Osteoblast (primary cell): ENCODE results near the gene SLC39A5. TPM values are rescaled to one million over a fixed set of nuclear protein-coding genes. Genes with fewer than 3 reads are reported as not detected.

ENCODE experiments used
- DNase-seq: peaks from one replicate; pipeline ENCODE4 v3.0.0; 2011; ENCODE audit warnings: low spot score, mixed read lengths; ENCODE audit not compliant: insufficient read length; ENCODE audit errors: missing footprints
- H2AFZ ChIP-seq: 2 replicates; pipeline ENCODE4 v1.6.0; 2011; ENCODE audit warnings: mild to moderate bottlenecking, low read length
- H3K27ac ChIP-seq: 2 replicates; pipeline ENCODE4 v1.5.1; 2011; ENCODE audit warnings: mild to moderate bottlenecking, low read depth, low read length, moderate library complexity
- H3K27me3 ChIP-seq: 2 replicates; pipeline ENCODE4 v1.6.0; 2012; ENCODE audit warnings: mild to moderate bottlenecking, control low read depth, inconsistent platforms, low read length, moderate library complexity; ENCODE audit not compliant: insufficient read depth
- H3K36me3 ChIP-seq: 2 replicates; pipeline ENCODE4 v1.5.1; 2011; ENCODE audit warnings: mild to moderate bottlenecking, low read length, control low read depth, moderate library complexity; ENCODE audit not compliant: insufficient read depth
- H3K4me1 ChIP-seq: 2 replicates; pipeline ENCODE4 v1.5.1; 2011; ENCODE audit warnings: mild to moderate bottlenecking, low read length, control low read depth, moderate library complexity; ENCODE audit not compliant: insufficient read depth
- H3K4me2 ChIP-seq: 2 replicates; pipeline ENCODE4 v1.6.0; 2011; ENCODE audit warnings: mild to moderate bottlenecking, low read length; ENCODE audit not compliant: insufficient read depth
- H3K4me3 ChIP-seq: fragments of 200-600 bp; sonication (generic); 3 replicates; pipeline ENCODE4 v1.5.1; 2012; ENCODE audit warnings: mild to moderate bottlenecking, low read length, inconsistent platforms; ENCODE audit not compliant: insufficient read depth
- H3K79me2 ChIP-seq: 2 replicates; pipeline ENCODE4 v1.6.0; 2012; ENCODE audit warnings: mild to moderate bottlenecking, low read length, control low read depth, inconsistent platforms; ENCODE audit not compliant: insufficient read depth
- H3K9me3 ChIP-seq: 2 replicates; pipeline ENCODE4 v1.5.1; 2011; ENCODE audit warnings: low read depth, low read length, control low read depth
- H4K20me1 ChIP-seq: 2 replicates; pipeline ENCODE4 v1.6.0; 2012; ENCODE audit warnings: mild to moderate bottlenecking, low read length, control low read depth; ENCODE audit not compliant: insufficient read depth
- CTCF ChIP-seq: IDR thresholded peaks from 2 replicates; pipeline ENCODE4 v1.5.1; 2011; ENCODE audit warnings: mild to moderate bottlenecking, low read depth, low read length, moderate library complexity; ENCODE audit errors: extremely low read depth
- total RNA-seq: library from RNA; depleted of rRNA; stranded (reverse); fragments of >200 nt; gene quantifications from 2 replicates; pipeline ENCODE4 v1.2.3, GENCODE V29; 2012

The SLC39A5 gene
- total RNA-seq, 1 donor, result not detected

GRCh38 chr12:56258068-56258819 lies 28.4 kb downstream of the SLC39A5 start, which contains the start of gene ANKRD52:
Gene ANKRD52, minus strand, starts transcription at chr12:56258384. Its CDS starts 115 bp downstream, at chr12:56258269.
- H2AFZ ChIP-seq, result peak within 1 kb of the TSS; percentile 73

GRCh38 chr12:56258820-56259183 lies 29.0 kb downstream of the SLC39A5 start:
- peak overlapping the region; percentile 73 for H2AFZ ChIP-seq
- peaks cover 37% of the 10 kb centered on the region for H3K4me1 ChIP-seq
- TF ChIP-seq CTCF, result no peak
- no peaks in the 10 kb centered on the region for H3K9me3 ChIP-seq
- peak overlapping the region; percentile 79 for H3K4me2 ChIP-seq
- peaks cover 42% of the 10 kb centered on the region for H3K79me2 ChIP-seq
- peak overlapping the region; percentile 50 for H3K27ac ChIP-seq
- H3K27me3 ChIP-seq, result no peaks in the 10 kb centered on the region
- peaks cover 29% of the 10 kb centered on the region for H3K36me3 ChIP-seq
- peak overlapping the region; percentile 94 for H3K4me3 ChIP-seq
- peaks cover 36% of the 10 kb centered on the region for H4K20me1 ChIP-seq
- no peak for DNase-seq

More at GRCh38 chr12:56258068-56258819, 28.4 kb downstream of the SLC39A5 start, which contains the start of gene ANKRD52:
- peak; percentile 99 for DNase-seq
- Histone ChIP-seq H3K36me3 (peaks cover 34% of the 10 kb centered on the region), H3K79me2 (peaks cover 48% of the 10 kb centered on the region), H3K4me3 (peak within 1 kb of the TSS; percentile 94), H3K4me1 (peaks cover 37% of the 10 kb centered on the region), H3K9me3 (no peaks in the 10 kb centered on the region), H3K27ac (peak within 1 kb of the TSS; percentile 78), H3K4me2 (peak within 1 kb of the TSS; percentile 90), H3K27me3 (no peaks in the 10 kb centered on the region), H4K20me1 (peaks cover 41% of the 10 kb centered on the region)
- TF ChIP-seq CTCF, result peak; percentile 37

GRCh38 chr12:56260380-56260779 lies 30.5 kb downstream of the SLC39A5 start:
- no peaks in the 10 kb centered on the region for H3K9me3 ChIP-seq
- peak; percentile 74 for DNase-seq
- H3K27me3 ChIP-seq, result no peaks in the 10 kb centered on the region
- no peak overlapping the region for H2AFZ ChIP-seq
- H3K36me3 ChIP-seq, result peaks cover 14% of the 10 kb centered on the region
- peaks cover 37% of the 10 kb centered on the region for H3K4me1 ChIP-seq
- H3K27ac ChIP-seq, result no peak overlapping the region
- no peak overlapping the region for H3K4me2 ChIP-seq
- no peak for TF ChIP-seq CTCF
- peaks cover 28% of the 10 kb centered on the region for H3K79me2 ChIP-seq
- no peak overlapping the region for H3K4me3 ChIP-seq
- peaks cover 24% of the 10 kb centered on the region for H4K20me1 ChIP-seq

- H3K27me3 ChIP-seq, result no peaks in the 10 kb centered on the region
- no peak overlapping the region for H3K4me3 ChIP-seq
- H3K4me2 ChIP-seq, result no peak overlapping the region
- peaks cover 19% of the 10 kb centered on the region for H4K20me1 ChIP-seq
- H3K36me3 ChIP-seq, result peaks cover 9% of the 10 kb centered on the region
- DNase-seq, result peak; percentile 6
- no peak overlapping the region for H3K27ac ChIP-seq
- H3K79me2 ChIP-seq, result peaks cover 22% of the 10 kb centered on the region
- no peak for TF ChIP-seq CTCF
- H2AFZ ChIP-seq, result no peak overlapping the region
- H3K4me1 ChIP-seq, result peaks cover 33% of the 10 kb centered on the region
- no peaks in the 10 kb centered on the region for H3K9me3 ChIP-seq
Observed at GRCh38 chr12:56260921-56261320, 31.1 kb downstream of the SLC39A5 start.
